SK-N-SH (cell line): Measurements from ENCODE around the gene CD163L1. TPM values are rescaled to one million over a fixed set of nuclear protein-coding genes. Genes with fewer than 3 reads are reported as not detected.

ENCODE experiments used
- CTCF ChIA-PET: fragments of 300-600, 350-600 bp; formaldehyde crosslinking; extraction: SDS; loops from one replicate; lab custom pipeline; 2021; lab: Yijun Ruan, JAX
- POLR2A ChIA-PET: fragments of 350-600 bp; sonication (Branson Sonifier 250); formaldehyde crosslinking; extraction: SDS; loops from one replicate; lab custom pipeline; 2020; ENCODE audit warnings: antibody characterized with exemption, inconsistent platforms; lab: Yijun Ruan, JAX
- DNase-seq: peaks from one replicate; pipeline ENCODE4 v3.0.0; 2012
- H2AFZ ChIP-seq: fragments of 200-600 bp; sonication (generic); 2 replicates; pipeline ENCODE4 v1.8.1; 2016; ENCODE audit warnings: antibody characterized with exemption, mild to moderate bottlenecking, low read depth
- H3F3A ChIP-seq: fragments of 200-600 bp; sonication (generic); replicated peaks from 2 replicates; pipeline ENCODE3; 2016; ENCODE audit warnings: antibody characterized with exemption, mild to moderate bottlenecking; ENCODE audit not compliant: insufficient read depth
- H3K27ac ChIP-seq, 2 experiments: fragments of 200-500 bp in 1 of 2; fragments of 200-600 bp in 1 of 2; sonication (Bioruptor generic) in 1 of 2; sonication (generic), shearing (Covaris generic) in 1 of 2; 2 replicates each; pipeline versions ENCODE4 v1.5.1 to v1.6.1; 2014 to 2016; ENCODE audit warnings: low read depth in 2 of 2, inconsistent platforms in 1 of 2, low read length in 1 of 2, mild to moderate bottlenecking in 1 of 2, mixed read lengths in 1 of 2
- H3K27me3 ChIP-seq: fragments of 200-600 bp; sonication (generic), shearing (Covaris generic); 2 replicates; pipeline ENCODE4 v1.6.1; 2016; ENCODE audit warnings: mixed run types; ENCODE audit not compliant: insufficient read depth
- H3K36me3 ChIP-seq, 2 experiments: fragments of 200-500 bp in 1 of 2; fragments of 200-600 bp in 1 of 2; sonication (Bioruptor generic) in 1 of 2; sonication (generic) in 1 of 2; replicated peaks in 1 of 2; 2 replicates each; pipeline versions ENCODE3 to v1.5.1; 2014 to 2016; ENCODE audit warnings: low read length in 1 of 2, mild to moderate bottlenecking in 1 of 2; ENCODE audit not compliant: insufficient read depth in 2 of 2, control insufficient read depth in 1 of 2
- H3K4me1 ChIP-seq, 2 experiments: fragments of 200-500 bp in 1 of 2; fragments of 200-600 bp in 1 of 2; sonication (Bioruptor generic) in 1 of 2; sonication (generic), shearing (Covaris generic) in 1 of 2; 2 replicates each; pipeline versions ENCODE4 v1.5.1 to v1.6.1; 2014 to 2016; ENCODE audit warnings: low read depth in 1 of 2, low read length in 1 of 2, mixed run types in 1 of 2; ENCODE audit not compliant: insufficient read depth in 2 of 2, control insufficient read depth in 1 of 2
- H3K4me2 ChIP-seq: fragments of 200-600 bp; sonication (generic), shearing (Covaris generic); 2 replicates; pipeline ENCODE4 v1.6.1; 2017; ENCODE audit warnings: mixed run types
- H3K4me3 ChIP-seq, 2 experiments: fragments of 200-500 bp in 1 of 2; fragments of 200-600 bp in 1 of 2; sonication (Bioruptor generic) in 1 of 2; sonication (generic), shearing (Covaris generic) in 1 of 2; 2 replicates each; pipeline versions ENCODE4 v1.5.1 to v1.8.1; 2014 to 2016; ENCODE audit warnings: low read depth in 2 of 2, inconsistent platforms in 1 of 2, low read length in 1 of 2, mild to moderate bottlenecking in 1 of 2, mixed read lengths in 1 of 2, moderate library complexity in 1 of 2
- H3K79me2 ChIP-seq: fragments of 200-600 bp; sonication (generic); 2 replicates; pipeline ENCODE4 v1.8.1; 2017; ENCODE audit warnings: mild to moderate bottlenecking; ENCODE audit not compliant: insufficient read depth
- H3K9ac ChIP-seq: fragments of 200-600 bp; sonication (generic); 2 replicates; pipeline ENCODE4 v1.6.1; 2017; ENCODE audit warnings: mixed run types
- H3K9me2 ChIP-seq: fragments of 200-600 bp; sonication (generic); 2 replicates; pipeline ENCODE4 v1.6.1; 2017; ENCODE audit warnings: mixed run types
- H3K9me3 ChIP-seq: fragments of 200-600 bp; sonication (generic); 2 replicates; pipeline ENCODE4 v1.6.1; 2017; ENCODE audit warnings: mixed run types, mild to moderate bottlenecking, moderate library complexity
- H4K20me1 ChIP-seq: fragments of 200-600 bp; sonication (generic); 2 replicates; pipeline ENCODE4 v1.6.1; 2017; ENCODE audit warnings: mild to moderate bottlenecking, mixed run types; ENCODE audit not compliant: insufficient read depth
- CHD2 ChIP-seq: fragments of 150-350 bp; IDR thresholded peaks from 2 replicates; pipeline ENCODE4 v1.6.1; 2018; ENCODE audit warnings: low read length; ENCODE audit not compliant: partially characterized antibody
- ELF1 ChIP-seq: IDR thresholded peaks from 2 replicates; pipeline ENCODE4 v1.4.0; 2012
- EZH2phosphoT487 ChIP-seq: fragments of 200-600 bp; sonication (generic); IDR thresholded peaks from 2 replicates; pipeline ENCODE4 v1.6.1; 2017; ENCODE audit warnings: low read depth, mixed run types, mild to moderate bottlenecking, antibody characterized with exemption, moderate library complexity, borderline replicate concordance
- FOSL2 ChIP-seq: IDR thresholded peaks from 2 replicates; pipeline ENCODE4 v1.4.0; 2012; ENCODE audit warnings: low read depth, mild to moderate bottlenecking, moderate library complexity, borderline replicate concordance
- FOXM1 ChIP-seq: IDR thresholded peaks from 2 replicates; pipeline ENCODE4 v1.4.0; 2012; ENCODE audit warnings: low read depth, mild to moderate bottlenecking
- GATA2 ChIP-seq: sonication (generic); formaldehyde crosslinking; IDR thresholded peaks from 2 replicates; pipeline ENCODE4 v1.5.0; 2020; ENCODE audit warnings: mild to moderate bottlenecking, missing genetic modification reagents
- MAX ChIP-seq: IDR thresholded peaks from 2 replicates; pipeline ENCODE4 v1.4.0; 2012; ENCODE audit warnings: low read depth
- MEF2A ChIP-seq: IDR thresholded peaks from 2 replicates; pipeline ENCODE4 v1.4.0; 2012; ENCODE audit warnings: low read depth, borderline replicate concordance
- NFIC ChIP-seq: IDR thresholded peaks from 2 replicates; pipeline ENCODE4 v1.4.0; 2012; ENCODE audit warnings: borderline replicate concordance
- RCOR1 ChIP-seq: fragments of 150-350 bp; IDR thresholded peaks from 2 replicates; pipeline ENCODE4 v1.6.1; 2017; ENCODE audit warnings: antibody characterized with exemption, low read length
- RXRA ChIP-seq: IDR thresholded peaks from 2 replicates; pipeline ENCODE4 v1.4.0; 2012; ENCODE audit warnings: low read depth, mild to moderate bottlenecking, borderline replicate concordance
- SIN3A ChIP-seq: IDR thresholded peaks from 2 replicates; pipeline ENCODE4 v1.6.1; 2012; ENCODE audit warnings: low read depth, mild to moderate bottlenecking, low read length, moderate library complexity, borderline replicate concordance
- TCF12 ChIP-seq: IDR thresholded peaks from 2 replicates; pipeline ENCODE4 v1.4.0; 2012
- WGBS: methylation state at CpG from one replicate; pipeline ENCODE4 v1.1.6; 2017; ENCODE audit warnings: low lambda C conversion rate; 5-methylcytosine and 5-hydroxymethylcytosine counted together
- polyA plus RNA-seq, 3 experiments: library from polyadenylated mRNA; depleted of rRNA; stranded (reverse); fragments of >200 nt; gene quantifications; 2 replicates each; pipeline ENCODE4 v1.2.3, GENCODE V29; 2012
- TF ChIP-seq, protein P1 (sequence below): IDR thresholded peaks from 2 replicates; pipeline ENCODE4 v1.4.0; 2012; ENCODE audit warnings: low read depth, borderline replicate concordance
- TF ChIP-seq, protein P2 (sequence below): fragments of 200-600 bp; sonication (generic); IDR thresholded peaks from 2 replicates; pipeline ENCODE4 v1.6.1; 2017; ENCODE audit warnings: antibody characterized with exemption, mild to moderate bottlenecking, moderate library complexity

Gene CD163L1
- polyA plus RNA-seq, 1 of the 3 experiments (the other 2 are of a cell fraction), result 0.25 TPM

DNA sequence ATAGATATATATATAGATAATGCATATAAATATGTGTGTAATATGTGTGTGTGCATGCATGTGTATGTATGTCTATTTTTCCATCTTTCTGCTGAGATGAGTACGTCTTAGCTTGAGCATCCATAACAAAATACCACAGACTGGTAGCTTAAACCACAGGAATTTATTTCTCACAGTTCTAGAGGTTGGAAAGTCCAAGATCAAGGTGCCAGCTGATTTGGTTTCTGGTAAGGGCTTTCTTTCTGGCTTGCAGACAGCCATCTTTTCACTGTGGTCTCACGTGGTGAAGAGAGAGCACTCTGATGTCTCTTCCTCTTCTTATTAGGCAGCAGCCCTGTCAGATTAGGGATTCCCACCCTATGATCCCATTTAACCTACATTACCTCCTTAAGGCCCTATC lies 92.8 kb downstream of the CD163L1 start (continued):
- TF ChIP-seq MAX (no peak), FOXM1 (no peak), EZH2phosphoT487 (no peak), ELF1 (no peak), GATA2 (CRISPR knock-in tag) (no peak), MEF2A (no peak), CHD2 (no peak), RXRA (no peak), TCF12 (no peak)

- CTCF ChIA-PET, result no interaction called here
- Histone ChIP-seq H3K9ac (no peak overlapping the region), H3K9me2 (no peaks in the 10 kb centered on the region), H3K4me2 (no peak overlapping the region), H3F3A (no peaks in the 10 kb centered on the region), H3K4me1 (0 out of 4 replicates have a peak, but pooled peaks cover 0 to 4% of the 10 kb centered on the region in 2 experiments), H3K27ac (no peak overlapping the region), H3K9me3 (no peaks in the 10 kb centered on the region), H3K36me3 (no peaks in the 10 kb centered on the region), H4K20me1 (no peaks in the 10 kb centered on the region), H2AFZ (no peak overlapping the region), H3K27me3 (no peaks in the 10 kb centered on the region), H3K4me3 (no peak overlapping the region), H3K79me2 (no peaks in the 10 kb centered on the region)
- 48% methylated on average over 4 of the region's 4 CpGs for WGBS
- no peak for DNase-seq
- POLR2A ChIA-PET, result no interaction called here
- TF ChIP-seq NFIC, result no peak
- no peak for TF ChIP-seq MEF2A
- TF ChIP-seq SIN3A, result no peak
- TF ChIP-seq ELF1, result no peak
- TF ChIP-seq FOXM1, result no peak
- TF ChIP-seq, protein P1, sequence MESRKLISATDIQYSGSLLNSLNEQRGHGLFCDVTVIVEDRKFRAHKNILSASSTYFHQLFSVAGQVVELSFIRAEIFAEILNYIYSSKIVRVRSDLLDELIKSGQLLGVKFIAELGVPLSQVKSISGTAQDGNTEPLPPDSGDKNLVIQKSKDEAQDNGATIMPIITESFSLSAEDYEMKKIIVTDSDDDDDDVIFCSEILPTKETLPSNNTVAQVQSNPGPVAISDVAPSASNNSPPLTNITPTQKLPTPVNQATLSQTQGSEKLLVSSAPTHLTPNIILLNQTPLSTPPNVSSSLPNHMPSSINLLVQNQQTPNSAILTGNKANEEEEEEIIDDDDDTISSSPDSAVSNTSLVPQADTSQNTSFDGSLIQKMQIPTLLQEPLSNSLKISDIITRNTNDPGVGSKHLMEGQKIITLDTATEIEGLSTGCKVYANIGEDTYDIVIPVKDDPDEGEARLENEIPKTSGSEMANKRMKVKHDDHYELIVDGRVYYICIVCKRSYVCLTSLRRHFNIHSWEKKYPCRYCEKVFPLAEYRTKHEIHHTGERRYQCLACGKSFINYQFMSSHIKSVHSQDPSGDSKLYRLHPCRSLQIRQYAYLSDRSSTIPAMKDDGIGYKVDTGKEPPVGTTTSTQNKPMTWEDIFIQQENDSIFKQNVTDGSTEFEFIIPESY, result no peak
- TF ChIP-seq, protein P2, sequence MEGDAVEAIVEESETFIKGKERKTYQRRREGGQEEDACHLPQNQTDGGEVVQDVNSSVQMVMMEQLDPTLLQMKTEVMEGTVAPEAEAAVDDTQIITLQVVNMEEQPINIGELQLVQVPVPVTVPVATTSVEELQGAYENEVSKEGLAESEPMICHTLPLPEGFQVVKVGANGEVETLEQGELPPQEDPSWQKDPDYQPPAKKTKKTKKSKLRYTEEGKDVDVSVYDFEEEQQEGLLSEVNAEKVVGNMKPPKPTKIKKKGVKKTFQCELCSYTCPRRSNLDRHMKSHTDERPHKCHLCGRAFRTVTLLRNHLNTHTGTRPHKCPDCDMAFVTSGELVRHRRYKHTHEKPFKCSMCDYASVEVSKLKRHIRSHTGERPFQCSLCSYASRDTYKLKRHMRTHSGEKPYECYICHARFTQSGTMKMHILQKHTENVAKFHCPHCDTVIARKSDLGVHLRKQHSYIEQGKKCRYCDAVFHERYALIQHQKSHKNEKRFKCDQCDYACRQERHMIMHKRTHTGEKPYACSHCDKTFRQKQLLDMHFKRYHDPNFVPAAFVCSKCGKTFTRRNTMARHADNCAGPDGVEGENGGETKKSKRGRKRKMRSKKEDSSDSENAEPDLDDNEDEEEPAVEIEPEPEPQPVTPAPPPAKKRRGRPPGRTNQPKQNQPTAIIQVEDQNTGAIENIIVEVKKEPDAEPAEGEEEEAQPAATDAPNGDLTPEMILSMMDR, result no peak
- no peak for TF ChIP-seq RCOR1
- TF ChIP-seq GATA2 (CRISPR knock-in tag), result no peak
- no peak for TF ChIP-seq MAX
- TF ChIP-seq FOSL2, result no peak
Observed at GRCh38 chr12:7349418-7349817, 94.5 kb downstream of the CD163L1 start.
